Adipose tissue (tissue), 3 donors: ENCODE measurements around the gene TBL3. TPM values are rescaled to one million over a fixed set of nuclear protein-coding genes. Genes with fewer than 3 reads are reported as not detected.
"Not testable (repeated sequence)": the region's sequence is repeated elsewhere in the genome, so short reads cannot be mapped to it uniquely, and the experiment has no call there.

Experiments used
- H3K27ac ChIP-seq: one replicate; pipeline ENCODE4 v1.5.1; 2013; ENCODE audit warnings: low read depth, low read length
- WGBS, 3 donors: extraction: QIAGEN DNeasy Blood & Tissue Kit; methylation state at CpG; one replicate each; pipeline ENCODE4 v1.1.7; 2013; 5-methylcytosine and 5-hydroxymethylcytosine counted together
- polyA plus RNA-seq, 3 donors: library from polyadenylated mRNA; stranded (reverse); fragments of 200-250 nt; gene quantifications; one replicate each; pipeline ENCODE4 v1.2.3, GENCODE V29; 2013
- donor health status: healthy with polysubstance abuse.
- donor health status: Bipolar disorder and iron deficiency.
- donor health status: healthy.

TBL3 gene
- polyA plus RNA-seq, 3 donors = 30.5 to 41.8 (median 41.6) TPM

DNA sequence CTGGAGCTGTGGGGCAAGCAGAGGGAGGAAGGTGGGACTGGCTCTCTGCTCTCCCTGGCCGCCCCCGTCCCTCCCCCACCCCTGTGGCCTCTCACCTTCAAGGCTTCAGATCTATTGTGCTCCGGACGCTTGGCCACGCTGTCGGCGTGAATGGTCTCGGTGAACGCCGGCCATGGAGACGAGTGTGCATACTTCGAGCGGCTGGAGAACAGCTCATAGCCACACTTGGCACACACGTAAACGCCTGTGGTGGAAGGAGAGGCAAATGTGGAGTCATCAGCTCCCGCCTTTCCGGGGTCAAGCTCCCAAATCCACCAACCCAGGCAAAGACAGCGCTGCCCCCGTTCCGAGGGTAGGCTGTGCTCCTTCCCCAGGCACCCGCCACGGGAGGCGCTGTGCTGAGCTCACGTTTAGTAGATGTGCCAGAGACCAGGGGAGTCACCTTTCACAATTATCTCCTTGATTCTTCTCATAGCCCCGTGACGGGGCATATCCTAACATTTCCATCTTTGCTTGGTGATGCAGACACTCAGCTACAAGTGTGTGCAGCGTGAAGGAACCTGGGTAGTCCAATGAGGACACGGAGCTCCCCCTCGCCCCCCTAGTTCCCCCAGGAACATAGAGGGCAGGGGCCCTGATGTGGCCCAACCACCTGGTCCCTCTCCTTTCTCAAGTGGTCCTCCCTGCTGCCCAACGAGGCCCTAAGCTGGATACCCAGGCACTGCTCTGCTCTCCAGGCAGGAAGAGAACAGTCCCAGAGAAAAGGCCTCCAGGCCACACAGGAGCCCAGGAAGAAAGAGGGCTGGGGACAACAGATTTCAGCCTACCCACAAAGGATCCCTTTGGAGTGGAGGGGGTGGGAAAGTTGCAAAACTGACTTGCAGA lies 30.4 kb upstream of the TBL3 start:
- no peak overlapping the region for H3K27ac ChIP-seq
- WGBS, 3 donors = 49 to 80% (median 76%) methylated on average over 30 of the region's 30 CpGs

DNA sequence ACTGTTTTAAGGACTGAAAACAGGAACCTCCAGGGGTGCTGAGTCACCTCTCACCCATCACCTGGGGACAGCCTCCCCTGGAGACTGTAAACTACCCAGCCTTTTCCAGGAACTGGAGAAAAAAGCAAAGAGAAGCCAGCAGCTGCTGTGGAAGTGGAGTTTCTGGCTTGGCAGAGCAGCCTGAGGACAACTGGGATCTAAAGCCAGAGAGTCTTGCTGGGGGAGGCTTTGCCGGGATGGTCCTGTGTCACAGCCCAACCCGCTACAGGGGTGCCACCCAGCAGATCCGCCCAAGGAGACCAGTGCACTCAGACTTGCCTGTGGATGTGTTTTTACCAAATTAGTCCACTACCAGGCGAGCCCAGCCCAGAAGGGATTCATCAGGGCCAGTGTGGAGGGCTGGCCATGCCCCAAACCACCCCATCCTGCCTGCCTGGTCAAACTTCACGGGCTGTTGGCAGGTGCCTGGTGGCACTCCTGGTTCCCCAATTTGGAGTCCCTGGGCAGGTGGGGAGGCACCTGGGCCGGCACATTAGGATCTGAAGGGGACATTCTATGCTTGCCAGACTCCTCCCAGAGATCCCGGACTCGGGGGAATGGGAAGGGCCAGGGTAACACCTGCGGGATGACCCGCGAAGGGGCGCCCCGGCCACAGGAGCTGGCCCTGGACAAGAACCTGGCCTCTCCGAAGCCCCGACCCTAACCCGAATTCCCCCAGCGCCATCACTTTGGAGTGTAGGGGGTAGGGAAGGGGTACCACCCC lies 29.6 kb upstream of the TBL3 start:
- H3K27ac ChIP-seq = no peak overlapping the region
- WGBS, 3 donors = 10 to 16% (median 16%) methylated on average over 15 to 17 of the region's 17 CpGs

DNA sequence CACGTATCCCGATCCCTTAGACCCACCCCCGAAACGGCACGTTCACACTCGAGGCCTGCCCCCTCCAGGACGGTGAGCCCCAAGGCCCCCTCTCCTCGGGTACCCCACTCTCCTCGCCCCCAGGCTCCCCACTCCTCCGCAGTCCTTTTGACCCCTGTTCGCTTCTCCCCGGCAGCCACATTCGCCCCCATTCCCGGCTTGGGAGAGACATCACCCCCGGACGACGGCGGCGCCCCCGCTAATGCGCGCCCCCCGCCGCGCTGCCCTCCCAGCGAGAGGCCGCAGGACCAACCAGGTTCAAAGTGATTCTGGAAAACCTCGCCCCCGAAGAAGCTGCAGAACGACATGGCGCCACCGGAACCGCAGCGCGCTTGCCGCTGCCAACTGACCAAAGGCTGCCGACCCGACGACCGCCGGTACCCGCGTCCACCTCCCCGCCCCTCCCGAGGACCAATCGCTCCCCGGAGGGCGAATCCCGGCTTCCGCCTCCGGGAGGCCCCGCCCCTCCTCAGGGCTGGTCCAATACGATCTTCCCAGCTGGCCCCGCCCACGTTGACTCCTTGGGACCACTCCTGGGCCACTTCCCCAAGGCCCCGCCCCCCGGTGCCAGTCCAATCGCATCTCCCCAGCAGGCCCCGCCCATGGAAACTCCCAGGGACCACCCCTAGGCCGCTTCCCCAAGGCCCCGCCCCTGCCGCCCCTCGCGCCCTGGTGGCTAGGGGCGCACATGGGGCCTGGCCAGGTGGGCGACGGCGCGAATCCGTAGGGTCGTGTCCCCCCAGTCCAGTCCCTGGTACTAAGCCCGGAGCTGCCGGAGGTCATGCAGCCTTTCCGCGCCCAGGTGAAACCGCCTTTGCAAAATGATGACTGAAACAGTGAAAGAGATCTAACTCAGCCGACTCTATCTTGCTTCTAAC lies 28.8 kb upstream of the TBL3 start, which contains the start of gene MSRB1:
Gene MSRB1, minus strand, starts transcription at position 390 of the 917 bp plus-strand sequence. Its CDS starts 43 bp downstream, at position 347.
- H3K27ac ChIP-seq = no peak within 1 kb of the TSS
- 1% methylated on average over 75 to 77 of the region's 77 CpGs for WGBS, 3 donors

DNA sequence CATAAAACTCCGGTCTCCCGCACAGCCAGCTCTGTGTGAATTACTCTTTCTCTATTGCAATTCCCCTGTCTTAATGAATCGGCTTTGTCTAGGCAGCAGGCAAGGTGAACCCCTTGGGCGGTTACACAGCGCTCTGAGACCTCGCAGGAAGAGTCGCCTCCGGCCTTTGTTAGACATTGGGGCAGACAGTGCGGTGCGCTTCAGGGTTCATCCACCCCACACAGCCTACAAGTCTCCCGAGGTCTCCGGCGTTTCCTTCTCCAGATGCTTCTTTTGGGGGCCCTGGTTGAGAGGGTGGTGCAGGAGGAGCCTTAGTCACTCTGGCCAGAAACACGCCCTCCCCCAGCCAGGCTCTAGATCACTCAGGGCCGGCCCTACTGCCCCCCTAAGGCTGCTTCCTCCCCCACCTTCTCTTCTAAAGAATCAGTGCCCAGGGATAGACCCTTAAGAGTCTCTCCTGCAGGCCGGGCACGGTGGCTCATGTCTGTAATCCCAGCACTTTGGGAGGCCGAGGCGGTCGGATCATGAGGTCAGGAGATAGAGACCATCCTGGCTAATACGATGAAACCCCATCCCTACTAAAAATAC lies 27.1 kb upstream of the TBL3 start:
- 90 to 94% (median 93%) methylated on average over 21 of the region's 21 CpGs for WGBS, 3 donors
- H3K27ac ChIP-seq = no peak overlapping the region

DNA sequence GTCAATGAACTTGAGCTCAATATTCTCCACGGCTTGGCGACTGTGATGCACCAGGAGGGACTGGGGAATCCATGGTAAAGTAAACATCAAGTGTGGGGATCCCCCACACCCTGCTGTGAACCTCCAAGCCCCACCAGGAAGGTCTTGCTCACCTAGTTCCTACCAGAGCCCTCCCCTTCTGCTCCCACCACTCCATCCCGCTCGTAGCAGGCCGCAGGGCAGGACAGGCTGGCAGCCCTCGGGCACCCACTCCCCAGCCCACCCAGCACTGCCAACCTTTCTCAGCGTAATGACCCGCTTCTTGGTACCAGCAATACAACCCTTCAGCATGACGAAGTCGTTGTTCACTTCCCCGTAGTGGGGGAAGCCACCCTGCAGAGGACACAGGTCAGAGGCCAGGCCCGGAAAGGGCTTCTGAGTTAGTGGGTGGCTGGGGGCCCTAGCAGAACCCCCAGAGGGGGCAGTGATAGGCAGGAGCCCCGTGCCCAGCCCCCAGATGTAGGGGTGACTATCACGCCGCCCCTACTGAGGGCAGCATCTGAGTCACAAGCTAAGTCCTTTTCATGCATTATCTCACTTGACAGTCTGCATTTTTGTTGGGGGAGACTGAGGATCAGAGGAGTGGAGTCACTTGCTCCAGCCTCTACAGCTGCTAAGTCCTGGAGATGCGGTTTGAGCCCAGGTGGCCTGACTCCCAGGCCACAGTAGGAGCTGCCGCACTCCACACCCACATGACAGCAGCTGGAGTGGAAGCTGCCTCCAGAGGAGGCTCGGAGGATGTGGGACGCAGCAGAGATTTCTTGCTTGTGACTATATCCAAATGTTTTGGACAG lies 26.1 kb upstream of the TBL3 start:
- 83 to 87% (median 85%) methylated on average over 19 of the region's 19 CpGs for WGBS, 3 donors
- no peak overlapping the region for H3K27ac ChIP-seq

DNA sequence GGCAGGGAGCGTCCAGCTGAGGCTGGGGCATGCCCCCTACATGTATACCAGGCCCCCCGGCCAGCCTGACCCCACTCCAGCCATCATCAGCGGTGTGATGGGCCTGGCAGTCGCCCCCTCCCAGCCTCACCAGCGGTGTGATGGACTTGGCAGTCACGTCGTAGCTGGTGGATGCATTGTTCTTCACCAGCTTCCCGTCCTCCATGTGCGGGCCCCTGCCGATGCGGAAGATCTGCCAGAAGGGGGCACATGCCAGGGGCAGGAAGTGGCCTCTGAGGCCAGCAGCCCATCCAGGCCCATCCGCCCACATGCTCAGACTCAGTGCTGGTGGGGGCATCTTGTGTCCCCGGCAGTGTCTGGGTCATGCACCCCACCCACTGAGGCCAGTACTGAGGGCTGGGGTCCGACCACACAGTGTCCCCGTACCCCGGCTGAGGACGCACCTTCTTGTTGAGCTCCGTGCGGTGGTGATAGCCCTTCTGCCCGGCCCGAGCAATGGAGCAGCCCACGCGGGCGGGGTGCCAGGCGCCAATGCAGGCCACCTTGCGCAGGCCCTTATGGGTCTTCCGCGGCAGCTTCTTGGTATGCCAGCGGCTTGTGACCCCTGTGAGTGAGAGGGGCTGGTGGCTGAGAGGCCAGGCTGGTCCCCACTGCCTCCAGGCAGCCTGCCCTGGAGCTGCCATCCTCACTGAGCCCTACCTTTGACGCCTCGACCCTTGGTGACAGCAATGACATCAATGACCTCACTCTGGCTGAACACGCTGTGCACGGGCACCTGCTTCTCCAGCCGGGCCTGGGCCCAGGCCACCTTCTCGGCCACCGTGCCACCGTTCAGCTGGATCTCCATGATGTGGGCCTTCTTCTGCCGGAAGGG lies 25.1 kb upstream of the TBL3 start:
- H3K27ac ChIP-seq = no peak overlapping the region
- WGBS, 3 donors = 85 to 93% (median 87%) methylated on average over 35 to 38 of the region's 38 CpGs

DNA sequence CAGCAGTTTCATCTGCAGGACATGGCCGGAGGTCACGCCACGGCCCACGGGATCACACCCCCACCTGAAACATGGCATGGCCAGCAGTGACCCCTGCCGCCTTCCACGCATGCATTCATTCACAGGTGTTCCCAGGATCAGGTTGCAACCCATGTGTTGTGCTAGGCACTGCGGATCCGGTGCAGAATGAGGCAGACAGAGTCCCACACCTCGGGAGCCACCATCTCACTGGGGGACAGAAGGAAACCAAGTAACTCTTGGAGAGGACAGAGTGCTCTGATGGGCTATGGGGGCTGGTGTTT lies 24.5 kb upstream of the TBL3 start:
- WGBS, 3 donors = 79 to 96% (median 89%) methylated on average over 9 of the region's 9 CpGs
- H3K27ac ChIP-seq = no peak overlapping the region

DNA sequence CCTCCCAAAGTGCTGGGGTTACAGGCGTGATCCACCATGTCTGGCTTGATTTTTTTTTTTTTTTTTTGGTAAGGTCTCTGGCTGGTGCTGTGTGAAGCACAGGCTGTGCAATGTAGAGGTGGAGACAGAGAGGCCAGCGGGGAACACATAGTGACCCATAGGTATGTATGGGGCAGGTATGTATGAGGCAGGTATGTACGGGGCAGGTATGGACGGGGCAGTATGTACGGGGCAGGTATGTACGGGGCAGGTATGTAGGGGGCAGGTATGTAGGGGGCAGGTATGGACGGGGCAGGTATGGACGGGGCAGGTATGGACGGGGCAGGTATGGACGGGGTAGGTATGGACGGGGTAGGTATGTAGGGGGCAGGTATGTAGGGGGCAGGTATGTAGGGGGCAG lies 22.3 kb upstream of the TBL3 start:
- 93 to 96% (median 94%) methylated on average over 10 to 11 of the region's 11 CpGs for WGBS, 3 donors
- H3K27ac ChIP-seq = no peak overlapping the region

DNA sequence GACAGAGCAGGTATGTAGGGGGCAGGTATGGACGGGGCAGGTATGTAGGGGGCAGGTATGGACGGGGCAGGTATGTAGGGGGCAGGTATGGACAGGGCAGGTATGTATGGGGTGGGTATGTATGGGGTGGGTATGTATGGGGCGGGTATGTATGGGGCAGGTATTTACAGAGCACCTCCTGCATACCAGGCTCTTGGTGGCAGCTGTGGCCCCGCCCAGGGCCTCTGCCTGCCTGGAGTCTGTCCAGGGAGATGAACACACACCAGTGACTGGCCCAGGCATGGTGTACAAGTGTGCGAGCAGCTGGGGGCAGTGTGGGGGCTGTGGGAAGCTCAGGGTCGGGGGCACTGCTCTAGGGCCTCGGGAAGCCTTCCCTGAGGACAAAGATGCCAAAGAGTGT lies 21.8 kb upstream of the TBL3 start:
- H3K27ac ChIP-seq = no peak overlapping the region
- 75 to 83% (median 76%) methylated on average over 7 of the region's 7 CpGs for whole genome bisulfite sequencing, 3 donors

DNA sequence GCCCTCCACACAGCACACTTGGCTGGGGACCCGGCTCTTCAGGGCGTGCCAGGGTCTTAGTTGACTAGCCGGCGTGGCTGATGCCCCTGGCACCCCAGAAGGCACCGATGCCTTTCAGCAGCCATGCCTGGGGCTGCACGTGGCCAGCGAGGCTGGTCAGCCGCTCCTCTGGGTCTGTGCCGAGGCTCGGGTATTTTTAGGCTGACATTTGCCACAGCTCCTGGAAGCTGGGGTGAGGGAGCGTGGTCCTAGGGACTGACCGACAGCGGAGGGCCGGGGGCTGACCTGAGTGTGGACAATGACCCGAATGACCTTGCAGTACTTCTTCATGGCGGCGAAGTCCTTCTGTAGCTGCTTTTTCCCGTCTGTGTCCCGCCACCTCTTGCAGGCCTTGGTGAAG lies 21.3 kb upstream of the TBL3 start:
- WGBS, 3 donors = 82 to 86% (median 83%) methylated on average over 19 of the region's 19 CpGs
- no peak overlapping the region for H3K27ac ChIP-seq

DNA sequence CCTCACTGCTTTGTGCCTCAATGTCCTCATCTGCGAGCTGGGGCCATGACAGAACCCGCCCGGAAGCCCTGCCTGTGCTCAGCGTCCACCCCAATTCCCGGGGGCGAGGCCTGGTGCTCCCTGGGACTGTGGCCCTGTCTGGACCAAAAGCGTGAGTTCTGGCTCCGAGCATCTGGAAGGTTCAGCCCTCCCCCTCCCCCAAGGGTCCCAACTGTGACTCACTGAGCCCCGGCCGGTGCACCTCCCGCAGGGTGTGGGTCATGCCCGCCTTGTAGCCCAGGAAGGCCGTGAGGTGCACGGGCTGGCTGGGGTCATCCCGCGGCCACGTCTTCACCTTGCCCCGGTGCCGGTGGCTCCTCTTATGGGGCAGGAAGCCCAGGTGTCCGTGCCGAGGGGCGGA lies 18.1 kb upstream of the TBL3 start:
- WGBS, 3 donors = 85 to 92% (median 87%) methylated on average over 20 to 22 of the region's 22 CpGs
- no peak overlapping the region for H3K27ac ChIP-seq

DNA sequence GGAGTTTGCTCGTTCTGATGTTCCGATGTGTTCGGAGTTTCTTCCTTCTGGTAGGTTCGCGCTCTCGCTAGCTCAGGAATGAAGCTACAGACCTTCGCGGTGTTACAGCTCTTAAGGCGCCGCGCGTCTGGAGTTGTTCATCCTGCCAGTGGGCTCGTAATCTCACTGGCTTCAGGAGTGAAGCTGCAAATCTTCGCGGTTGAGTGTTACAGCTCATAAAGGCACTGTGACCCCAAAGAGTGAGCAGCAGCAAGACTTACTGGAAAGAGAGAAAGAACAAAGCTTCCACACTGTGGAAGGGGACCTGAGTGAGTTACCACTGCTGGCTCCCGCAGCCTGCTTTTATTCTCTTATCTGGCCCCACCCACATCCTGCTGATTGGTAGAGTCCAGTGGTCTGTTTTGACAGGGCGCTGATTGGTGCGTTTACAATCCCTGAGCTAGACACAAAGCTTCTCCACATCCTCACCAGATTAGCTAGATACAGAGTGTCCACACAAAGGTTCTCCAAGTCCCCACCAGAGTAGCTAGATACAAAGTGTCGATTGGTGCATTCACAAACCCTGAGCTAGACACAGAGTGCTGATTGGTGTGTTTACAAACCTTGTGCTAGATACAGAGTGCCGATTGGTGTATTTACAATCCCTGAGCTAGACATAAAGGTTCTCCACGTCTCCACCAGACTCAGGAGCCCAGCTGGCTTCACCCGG lies 14.3 kb upstream of the TBL3 start:
- 87 to 89% (median 88%) methylated on average over 20 to 21 of the region's 22 CpGs for WGBS, 3 donors
- H3K27ac ChIP-seq = not testable (repeated sequence)

DNA sequence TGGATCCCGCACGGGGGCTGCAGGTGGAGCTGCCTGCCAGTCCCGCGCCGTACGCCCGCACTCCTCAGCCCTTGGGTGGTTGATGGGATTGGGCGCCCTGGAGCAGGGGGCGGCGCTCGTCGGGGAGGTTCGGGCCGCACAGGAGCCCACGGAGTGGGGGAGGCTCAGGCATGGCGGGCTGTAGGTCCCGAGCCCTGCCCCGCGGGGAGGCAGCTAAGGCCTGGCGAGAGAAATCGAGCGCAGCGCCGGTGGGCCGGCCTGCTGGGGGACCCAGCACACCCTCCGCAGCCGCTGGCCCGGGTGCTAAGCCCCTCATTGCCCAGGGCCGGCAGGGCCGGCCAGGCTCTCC lies 13.7 kb upstream of the TBL3 start:
- H3K27ac ChIP-seq = not testable (repeated sequence)
- 70 to 76% (median 72%) methylated on average over 16 to 30 of the region's 30 CpGs for WGBS, 3 donors

DNA sequence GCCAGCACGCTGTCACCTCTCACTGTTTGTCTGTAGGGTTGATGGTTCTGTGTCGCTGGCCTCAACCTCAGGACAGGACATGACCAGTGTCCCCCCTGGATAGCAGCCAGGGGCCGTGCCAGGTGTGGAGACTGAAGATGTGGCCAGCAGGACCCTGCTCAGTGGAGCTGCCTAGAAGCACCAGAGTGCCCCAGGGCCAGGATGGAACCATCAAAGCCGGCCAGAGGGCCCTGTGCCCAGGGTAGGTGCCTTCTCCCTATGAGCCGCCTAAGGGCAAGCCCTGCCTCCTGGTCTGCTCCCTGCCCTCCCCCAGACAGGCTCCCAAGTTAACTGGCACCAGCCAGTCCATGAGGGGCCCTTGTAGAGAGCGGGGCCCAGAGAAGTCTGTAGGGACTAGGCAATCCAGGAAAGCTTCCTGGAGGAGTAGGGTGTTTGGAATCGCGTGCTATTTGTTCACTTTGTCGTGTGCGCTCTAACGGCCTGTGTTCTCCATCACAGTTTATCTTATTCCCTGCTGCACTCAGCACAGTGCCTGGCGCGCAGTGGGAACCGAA lies 13.1 kb upstream of the TBL3 start:
- WGBS, 3 donors = 29 to 38% (median 36%) methylated on average over 14 of the region's 14 CpGs
- no peak overlapping the region for H3K27ac ChIP-seq

DNA sequence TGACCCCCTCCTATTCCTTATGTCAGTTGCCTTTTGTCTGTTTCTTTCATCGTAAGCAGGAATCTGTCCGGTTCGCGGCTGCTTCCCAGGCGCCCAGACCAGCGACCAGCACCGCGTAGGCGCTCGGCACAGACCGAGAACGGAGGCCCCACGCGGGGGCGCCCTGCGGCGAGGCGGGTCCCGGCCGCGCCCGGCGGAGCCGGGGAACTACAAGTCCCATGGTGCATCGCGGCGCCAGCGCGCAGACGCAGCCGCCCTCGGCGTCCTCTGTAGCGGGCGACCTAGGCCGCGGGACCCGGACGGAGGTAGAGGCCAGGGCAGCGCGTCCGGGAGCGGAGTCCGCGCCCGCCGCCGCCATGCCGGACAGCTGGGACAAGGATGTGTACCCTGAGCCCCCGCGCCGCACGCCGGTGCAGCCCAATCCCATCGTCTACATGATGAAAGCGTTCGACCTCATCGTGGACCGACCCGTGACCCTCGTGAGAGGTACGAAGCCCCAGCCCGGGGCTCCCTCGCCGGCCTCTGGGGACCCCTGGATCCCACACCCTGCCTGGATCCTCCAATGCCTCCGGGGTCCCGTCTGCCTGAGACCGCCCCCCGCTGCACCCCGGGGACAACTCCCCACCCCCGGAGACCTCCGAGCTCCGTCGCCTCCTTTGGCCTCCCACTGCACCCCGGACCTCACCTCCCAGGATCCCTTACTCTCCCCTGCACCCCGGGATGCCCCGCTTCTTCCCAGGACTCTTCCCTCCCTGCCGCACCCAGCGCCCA lies 12.4 kb upstream of the TBL3 start, which contains the start of gene NDUFB10:
Gene NDUFB10, plus strand, starts transcription at position 270 of the 771 bp plus-strand sequence. Its CDS starts 87 bp downstream, at position 357.
- H3K27ac ChIP-seq = no peak within 1 kb of the TSS
- WGBS, 3 donors = 0 to 1% (median 0%) methylated on average over 65 to 79 of the region's 79 CpGs
